Stimulated activated CD8-positive, alpha-beta memory T cell treated with anti-CD3 and anti-CD28 coated beads, Interleukin-4, amount 100 ng/mL, for 48 hours (primary cell): ENCODE data around the gene KHDRBS2.
"Not testable (repeated sequence)": the region's sequence is repeated elsewhere in the genome, so short reads cannot be mapped to it uniquely, and the experiment has no call there.

ENCODE experiments used
- DNase-seq: peaks from one replicate; pipeline ENCODE4 v3.0.0-alpha.2; 2020

KHDRBS2 gene

GRCh38 chr6:61835237-61835636 lies 450.8 kb downstream of the KHDRBS2 start:
- DNase-seq = no peak

DNA sequence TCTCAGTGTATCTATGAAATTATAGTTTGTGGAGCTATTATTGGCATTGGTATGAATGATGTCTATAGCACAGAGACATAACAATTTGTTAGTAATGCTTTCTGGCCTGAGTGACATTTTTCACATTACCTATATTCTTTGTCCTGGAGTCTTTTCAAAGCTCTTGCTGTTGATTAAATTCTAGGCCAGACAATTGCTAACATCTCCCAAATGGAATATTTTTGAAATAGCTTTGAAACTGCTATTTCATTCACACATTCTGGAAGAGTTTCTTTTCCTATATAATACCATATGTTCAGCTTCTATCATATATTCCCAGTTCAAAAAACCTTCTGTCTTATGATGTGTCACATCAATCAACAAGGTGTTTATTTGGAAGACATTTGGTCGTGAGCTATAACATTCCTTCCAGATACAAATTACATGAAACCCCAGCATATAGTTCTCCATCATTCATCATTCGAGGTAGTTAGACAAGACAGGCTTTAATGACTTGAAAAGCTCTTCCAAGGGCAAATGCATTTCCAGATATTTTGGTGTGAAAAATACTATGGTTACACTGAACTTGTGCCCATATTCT lies 452.8 kb downstream of the KHDRBS2 start:
- DNase-seq = no peak

DNA sequence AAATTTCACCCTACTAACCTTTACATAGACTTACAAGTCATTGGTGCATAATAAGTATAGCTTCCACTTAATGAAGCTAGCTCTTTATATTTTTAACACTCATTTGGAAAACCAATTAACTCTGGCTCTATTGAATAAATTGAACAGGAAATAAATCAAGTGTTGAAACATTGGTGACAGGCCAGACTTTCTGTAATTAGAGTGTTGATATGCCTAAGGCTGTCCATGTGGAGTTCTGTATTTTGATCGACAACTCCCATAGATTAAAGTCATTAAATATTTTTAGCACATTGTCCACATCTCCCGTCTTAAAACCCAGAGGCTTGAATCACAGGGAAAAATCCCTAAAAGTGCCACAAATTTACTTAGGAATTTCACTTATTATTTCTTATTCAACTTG lies 468.3 kb downstream of the KHDRBS2 start:
- DNase-seq = no peak

GRCh38 chr6:61810047-61810446 lies 476.0 kb downstream of the KHDRBS2 start:
- no peak for DNase-seq

DNA sequence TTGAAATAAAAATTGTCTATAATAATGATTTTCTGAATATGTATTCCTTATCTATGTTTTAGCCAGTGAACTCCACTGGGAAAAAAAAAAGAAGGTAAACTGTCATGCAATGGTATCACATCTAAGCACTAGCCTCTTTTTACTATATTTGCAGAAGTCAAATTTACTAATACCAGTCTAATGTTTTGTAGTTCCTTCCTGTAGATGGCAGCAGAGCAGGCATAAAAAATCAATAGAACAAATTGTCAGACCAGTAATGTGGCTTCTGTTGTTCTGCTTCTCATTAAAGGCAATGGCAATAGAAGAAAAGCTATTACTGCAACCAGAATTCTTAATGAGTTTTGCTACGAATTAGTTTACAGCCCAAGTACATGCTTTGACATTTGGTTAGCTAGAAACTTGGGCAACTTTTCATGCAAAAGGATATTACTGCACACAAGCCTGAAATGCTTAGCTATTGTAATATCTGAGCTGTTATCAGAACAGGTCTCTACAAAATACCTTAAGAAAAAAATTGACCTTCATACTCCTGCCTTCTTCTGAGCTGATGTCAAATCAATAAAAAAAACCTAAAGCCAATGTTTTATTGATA lies 476.9 kb downstream of the KHDRBS2 start:
- DNase-seq = no peak

- no peak for DNase-seq
These were observed 498.0 kb downstream of the KHDRBS2 start for GRCh38 chr6:61787998-61788397.

- not testable (repeated sequence) for DNase-seq
These were observed 516.6 kb downstream of the KHDRBS2 start for GRCh38 chr6:61769446-61769845.

DNA sequence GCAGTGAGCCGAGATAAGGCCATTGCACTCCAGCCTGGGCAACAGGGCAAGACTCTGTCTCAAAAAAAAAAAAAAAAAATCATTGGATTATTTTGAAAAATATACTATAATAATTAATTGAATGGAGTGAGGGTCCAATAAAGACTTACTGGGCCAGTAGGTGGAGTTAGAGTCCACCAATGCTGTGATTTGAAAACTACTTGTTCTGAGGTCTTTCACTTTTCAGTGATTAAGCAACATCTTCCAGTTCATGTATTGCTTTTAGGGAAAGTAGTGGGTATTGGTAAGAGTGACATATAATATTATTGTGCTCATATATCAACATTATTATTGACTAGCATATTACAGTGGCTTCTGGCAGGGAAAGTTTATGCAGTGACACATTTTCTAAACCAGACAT lies 530.3 kb downstream of the KHDRBS2 start:
- DNase-seq = no peak

DNA sequence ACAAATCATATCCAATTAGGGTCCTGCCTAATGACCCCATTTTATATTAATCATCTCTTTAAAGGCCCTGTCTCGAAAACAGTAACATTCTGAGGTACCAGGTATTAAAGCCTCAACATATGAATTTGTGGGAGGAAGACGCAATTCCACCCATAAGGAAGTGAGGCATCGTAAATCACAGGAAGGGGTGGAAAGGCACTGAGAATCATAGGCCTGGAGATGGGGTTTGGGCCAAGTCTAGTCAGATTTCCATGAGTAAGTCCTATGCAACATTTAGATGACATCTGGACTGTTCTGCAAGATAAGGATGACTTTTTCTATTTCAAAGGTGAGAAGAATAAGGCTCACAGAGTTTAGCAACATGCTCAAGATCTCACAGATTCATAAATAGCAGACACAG lies 534.0 kb downstream of the KHDRBS2 start:
- DNase-seq = no peak

- DNase-seq = no peak
These were observed 540.0 kb downstream of the KHDRBS2 start for GRCh38 chr6:61745994-61746393.

DNA sequence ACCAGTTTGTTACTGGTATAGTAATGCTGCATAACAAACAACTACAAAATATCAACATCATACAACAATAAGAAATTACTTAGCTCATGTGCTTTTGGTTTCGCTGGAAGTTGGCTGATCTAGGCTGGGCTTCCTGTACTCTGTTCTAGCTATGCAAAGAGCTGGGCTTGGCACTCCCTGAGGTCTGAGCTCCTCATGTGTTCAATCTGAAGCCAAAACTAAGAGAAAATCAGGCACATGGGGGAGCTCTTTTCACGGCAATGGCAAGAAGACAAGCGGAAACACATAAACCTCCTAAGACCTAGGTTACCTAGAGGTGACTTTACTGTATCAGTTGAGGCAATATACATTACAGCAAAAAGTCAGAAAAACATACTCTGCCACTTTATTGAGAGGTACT lies 574.2 kb downstream of the KHDRBS2 start:
- DNase-seq = no peak

DNA sequence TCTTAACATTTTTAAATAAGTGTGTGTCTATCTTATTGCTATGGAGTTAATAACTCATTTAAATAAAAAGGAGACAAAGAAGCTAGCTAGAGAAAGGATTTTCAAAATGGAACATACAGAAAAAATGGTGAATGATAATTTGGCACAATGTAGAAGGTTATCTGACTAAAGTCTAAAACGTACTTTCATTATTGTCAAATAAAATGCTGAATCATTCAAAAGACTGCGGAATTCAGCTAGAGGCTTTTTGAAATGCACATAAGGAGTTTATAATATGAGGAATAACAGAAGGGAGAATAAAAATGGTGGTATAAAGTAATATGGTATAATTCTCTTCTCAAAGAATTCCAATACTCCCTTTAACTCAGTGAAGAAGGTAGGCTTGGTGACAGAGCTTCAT lies 597.9 kb downstream of the KHDRBS2 start:
- no peak for DNase-seq

DNA sequence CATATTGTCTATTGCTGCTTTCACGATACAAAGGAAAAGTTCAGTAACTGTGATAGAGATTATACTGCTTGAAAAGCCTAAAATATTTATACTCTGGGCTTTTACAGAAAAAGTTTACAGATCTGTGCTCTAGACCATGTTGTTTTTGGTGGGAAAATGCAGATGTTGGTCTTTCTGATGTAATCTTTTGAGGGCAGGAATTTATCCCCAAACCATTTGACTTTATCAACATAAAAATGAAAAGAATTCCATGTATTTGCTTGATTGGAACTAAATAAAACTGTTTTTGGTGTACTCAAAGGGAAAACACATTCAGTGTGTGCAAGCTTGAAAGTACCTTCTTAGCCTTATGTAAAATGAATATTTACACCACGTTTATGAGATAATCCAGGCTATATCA lies 603.5 kb downstream of the KHDRBS2 start:
- no peak for DNase-seq

DNA sequence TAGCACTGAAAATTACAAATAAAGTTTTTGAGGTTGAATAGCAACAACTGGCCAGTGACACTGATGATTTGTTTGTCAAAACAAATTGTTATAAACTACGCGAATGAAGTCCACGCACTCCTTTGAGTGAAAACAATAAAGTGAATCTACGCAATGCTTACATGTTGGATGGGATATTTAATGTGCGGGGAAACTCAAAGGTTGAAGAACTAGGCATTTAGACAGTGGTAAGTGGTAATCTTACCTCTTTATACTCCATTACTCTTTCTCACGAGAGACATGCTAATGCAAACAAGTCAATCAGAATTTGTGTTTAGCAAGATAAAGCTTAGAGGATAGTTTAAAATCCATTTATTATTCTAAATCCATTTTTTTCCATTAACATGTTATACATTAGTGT lies 606.4 kb downstream of the KHDRBS2 start:
- no peak for DNase-seq

- no peak for DNase-seq
These were observed 610.3 kb downstream of the KHDRBS2 start for GRCh38 chr6:61675734-61676133.

GRCh38 chr6:61649845-61650244 lies 636.2 kb downstream of the KHDRBS2 start:
- no peak for DNase-seq

GRCh38 chr6:61640463-61640862 lies 645.6 kb downstream of the KHDRBS2 start:
- no peak for DNase-seq
